ENCODE results near the gene PELI2. TPM values are rescaled to one million over a fixed set of nuclear protein-coding genes. Genes with fewer than 3 reads are reported as not detected.

The PELI2 gene
- total RNA-seq, 2 donors from 2014 or later: 4.4 to 7.0 TPM

DNA sequence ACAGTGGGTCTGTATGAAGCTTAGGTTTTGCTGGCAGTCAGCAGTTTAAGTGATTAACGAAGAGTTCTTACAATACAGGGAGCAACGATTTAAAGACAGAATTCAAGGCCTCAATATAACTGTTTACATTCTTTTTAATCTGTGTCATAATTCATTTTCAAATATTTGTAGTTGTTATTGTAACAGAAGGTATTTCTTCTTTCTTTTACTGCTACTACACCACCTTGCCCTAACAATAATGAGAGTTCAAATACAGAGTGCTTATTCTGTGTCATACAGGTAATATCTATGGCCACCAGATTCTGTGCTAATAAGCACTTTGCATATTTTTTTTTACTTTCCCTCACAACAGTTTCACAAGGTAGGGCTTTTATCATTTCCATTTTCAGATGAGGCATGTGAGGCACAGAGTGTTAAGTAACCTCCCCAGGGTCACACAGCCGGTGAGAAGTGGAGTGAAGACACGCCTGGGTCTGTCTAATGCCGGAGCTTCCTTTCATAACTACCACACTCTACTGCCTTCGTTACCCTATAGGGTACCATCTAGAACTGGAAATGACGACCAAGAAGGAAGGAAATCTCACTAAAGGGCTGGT is 81.9 kb downstream of the PELI2 start:
- no peaks in the 10 kb centered on the region for H3K9me3 ChIP-seq
- peaks cover 0 to 22% of the 10 kb centered on the region in 2 donors for H3K4me1 ChIP-seq
- DNase-seq (ENCODE audit: low spot score): no peak
- no peaks in the 10 kb centered on the region for H3K27me3 ChIP-seq
- H3K4me3 ChIP-seq: no peak overlapping the region
- TF ChIP-seq, protein P1, sequence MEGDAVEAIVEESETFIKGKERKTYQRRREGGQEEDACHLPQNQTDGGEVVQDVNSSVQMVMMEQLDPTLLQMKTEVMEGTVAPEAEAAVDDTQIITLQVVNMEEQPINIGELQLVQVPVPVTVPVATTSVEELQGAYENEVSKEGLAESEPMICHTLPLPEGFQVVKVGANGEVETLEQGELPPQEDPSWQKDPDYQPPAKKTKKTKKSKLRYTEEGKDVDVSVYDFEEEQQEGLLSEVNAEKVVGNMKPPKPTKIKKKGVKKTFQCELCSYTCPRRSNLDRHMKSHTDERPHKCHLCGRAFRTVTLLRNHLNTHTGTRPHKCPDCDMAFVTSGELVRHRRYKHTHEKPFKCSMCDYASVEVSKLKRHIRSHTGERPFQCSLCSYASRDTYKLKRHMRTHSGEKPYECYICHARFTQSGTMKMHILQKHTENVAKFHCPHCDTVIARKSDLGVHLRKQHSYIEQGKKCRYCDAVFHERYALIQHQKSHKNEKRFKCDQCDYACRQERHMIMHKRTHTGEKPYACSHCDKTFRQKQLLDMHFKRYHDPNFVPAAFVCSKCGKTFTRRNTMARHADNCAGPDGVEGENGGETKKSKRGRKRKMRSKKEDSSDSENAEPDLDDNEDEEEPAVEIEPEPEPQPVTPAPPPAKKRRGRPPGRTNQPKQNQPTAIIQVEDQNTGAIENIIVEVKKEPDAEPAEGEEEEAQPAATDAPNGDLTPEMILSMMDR (IDR thresholded peaks at IDR 0.05): no peak
- H3K36me3 ChIP-seq: no peaks in the 10 kb centered on the region
- H3K27ac ChIP-seq: peak overlapping the region; percentile 28 to 79

DNA sequence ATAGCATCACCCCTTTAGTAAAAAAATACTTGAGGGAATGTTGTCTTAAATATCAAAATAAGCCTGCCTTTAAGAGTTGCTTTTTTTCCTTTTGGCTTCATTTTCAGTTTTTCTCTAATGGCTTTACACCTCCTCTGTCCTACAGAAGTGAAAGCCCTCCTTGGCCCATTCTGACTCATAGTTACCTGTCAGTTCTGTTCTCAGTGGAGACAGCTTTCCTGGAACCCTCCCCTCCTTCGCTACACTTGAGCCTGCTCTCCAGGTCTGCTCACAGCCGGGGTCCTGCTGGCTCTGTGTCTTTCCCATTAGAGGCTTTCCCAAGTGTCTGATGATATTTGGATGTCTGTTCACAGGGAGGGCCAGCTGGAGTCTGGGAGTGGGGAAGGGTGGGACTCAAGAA is 84.0 kb downstream of the PELI2 start:
- Histone ChIP-seq H3K4me1 (peaks cover 0 to 7% of the 10 kb centered on the region in 2 donors), H3K27ac (no peak overlapping the region), H3K27me3 (no peaks in the 10 kb centered on the region), H3K4me3 (no peak overlapping the region), H3K36me3 (no peaks in the 10 kb centered on the region), H3K9me3 (no peaks in the 10 kb centered on the region)
- DNase-seq (ENCODE audit: low spot score): no peak
- TF ChIP-seq, protein P1 (IDR thresholded peaks at IDR 0.05): no peak

DNA sequence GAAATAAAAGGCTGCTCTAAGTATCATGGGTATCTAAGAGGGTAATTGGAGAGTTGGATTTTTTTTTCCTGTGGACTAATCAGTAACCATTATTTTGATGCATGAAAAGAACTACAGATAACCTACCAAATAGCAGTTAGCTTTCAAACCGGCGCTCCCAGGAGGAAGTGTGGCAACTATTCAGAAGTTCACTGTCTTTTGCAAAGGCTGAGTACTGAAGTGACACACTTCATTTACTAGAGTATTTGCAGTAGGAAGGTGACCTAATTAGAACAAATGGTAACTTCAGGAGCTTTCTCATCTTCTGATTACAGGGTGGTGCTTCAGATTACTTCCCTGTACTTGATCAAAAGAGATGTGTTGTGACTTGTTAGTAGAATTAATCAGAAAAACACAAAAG is 87.7 kb downstream of the PELI2 start:
- H3K36me3 ChIP-seq: no peaks in the 10 kb centered on the region
- no peak for DNase-seq (ENCODE audit: low spot score)
- no peak overlapping the region for H3K4me3 ChIP-seq
- no peaks in the 10 kb centered on the region for H3K4me1 ChIP-seq
- H3K27me3 ChIP-seq: no peaks in the 10 kb centered on the region
- H3K27ac ChIP-seq: no peak overlapping the region
- no peaks in the 10 kb centered on the region for H3K9me3 ChIP-seq
- TF ChIP-seq, protein P1 (IDR thresholded peaks at IDR 0.05): no peak

DNA sequence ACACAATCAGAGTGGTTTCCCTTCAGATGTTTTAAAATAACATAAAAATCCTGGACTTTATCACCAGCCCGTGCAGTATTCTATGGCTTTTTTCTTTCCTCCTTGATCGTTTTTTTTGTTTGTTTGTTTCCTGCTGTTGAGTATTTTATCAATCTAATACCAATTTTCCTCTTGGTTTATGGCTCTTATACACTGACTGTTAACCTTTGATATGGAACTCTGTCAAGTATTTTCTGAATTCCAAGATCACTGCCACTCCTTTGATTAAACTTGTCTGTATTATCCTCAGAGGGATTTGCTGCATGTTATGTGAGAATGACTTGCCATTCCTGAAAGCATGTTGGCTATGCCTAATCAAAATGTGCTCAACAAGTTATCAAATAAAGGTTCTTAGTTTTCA is 88.4 kb downstream of the PELI2 start:
- H3K4me3 ChIP-seq: no peak overlapping the region
- no peaks in the 10 kb centered on the region for H3K36me3 ChIP-seq
- TF ChIP-seq, protein P1 (IDR thresholded peaks at IDR 0.05): no peak
- no peaks in the 10 kb centered on the region for H3K9me3 ChIP-seq
- DNase-seq (ENCODE audit: low spot score): no peak
- no peak overlapping the region for H3K27ac ChIP-seq
- H3K27me3 ChIP-seq: no peaks in the 10 kb centered on the region
- no peaks in the 10 kb centered on the region for H3K4me1 ChIP-seq

DNA sequence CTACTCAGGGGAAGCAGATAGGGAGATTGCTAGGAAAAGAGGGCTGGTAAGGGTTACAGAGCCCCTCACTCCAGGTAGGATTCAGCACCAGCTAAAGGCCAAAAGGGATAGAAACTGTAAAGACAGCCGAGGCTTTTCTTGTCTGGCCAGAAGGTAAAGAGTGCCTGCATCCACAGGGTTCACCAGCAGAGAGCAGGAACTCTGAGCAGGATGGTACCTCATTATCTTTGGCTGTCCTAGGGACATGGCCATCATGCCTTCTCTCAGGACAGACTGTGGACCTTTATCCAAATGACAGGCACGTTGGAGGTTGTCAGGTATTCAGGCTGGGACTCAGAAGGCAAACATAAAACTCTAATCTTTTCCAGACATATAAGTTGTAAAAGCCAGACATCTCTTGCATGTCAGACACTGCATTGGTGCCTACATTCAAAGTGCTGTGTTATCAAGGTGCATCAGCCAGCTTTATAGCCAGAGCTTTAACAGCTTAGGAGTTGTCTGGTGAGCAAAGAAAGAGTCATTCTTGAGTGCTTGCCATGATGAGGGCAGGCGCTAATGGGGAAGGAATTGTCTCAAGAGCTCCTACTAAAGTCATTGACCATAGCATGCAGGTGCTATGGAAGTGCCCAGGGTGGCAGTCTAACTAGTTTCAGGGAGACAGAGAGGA is 89.5 kb downstream of the PELI2 start:
- TF ChIP-seq, protein P1 (IDR thresholded peaks at IDR 0.05): no peak
- Histone ChIP-seq H3K27me3 (no peaks in the 10 kb centered on the region), H3K9me3 (no peaks in the 10 kb centered on the region), H3K4me1 (no peaks in the 10 kb centered on the region), H3K4me3 (no peak overlapping the region), H3K36me3 (no peaks in the 10 kb centered on the region), H3K27ac (no peak overlapping the region)
- DNase-seq (ENCODE audit: low spot score): no peak

Measured in right atrium auricular region (tissue), 2 donors.